Heart left ventricle (tissue), 16 donors: ENCODE measurements around the gene GALNTL6. TPM values are rescaled to one million over a fixed set of nuclear protein-coding genes. Genes with fewer than 3 reads are reported as not detected.

Experiments
- ATAC-seq, 4 donors: fragments of 200-7000 bp; cut with Tn5 transposase; one replicate each; pipeline ENCODE4 v1.9.1; 2020 to 2022; ENCODE audit warnings: moderate library complexity in 4 of 4, mild to moderate bottlenecking in 3 of 4, moderate number of reproducible peaks in 1 of 4
- DNase-seq, 5 donors: peaks; one replicate each; pipeline ENCODE4 v3.0.0-alpha.2; 2020
- H3K27ac ChIP-seq, 12 donors: fragments of 200-600 bp; sonication (generic) in 4 of 12; one replicate each; pipeline versions ENCODE4 v1.5.0 to v1.8.0; 2016 to 2022; ENCODE audit warnings: mild to moderate bottlenecking in 2 of 12
- H3K27me3 ChIP-seq, 9 donors: fragments of 200-600 bp; sonication (generic) in 2 of 9; one replicate each; pipeline versions ENCODE4 v1.5.1 to v1.8.0; 2016 to 2022; ENCODE audit warnings: mild to moderate bottlenecking in 3 of 9
- H3K36me3 ChIP-seq, 9 donors: fragments of 200-600 bp; sonication (generic) in 2 of 9; one replicate each; pipeline versions ENCODE4 v1.5.0 to v1.8.0; 2018 to 2022; ENCODE audit warnings: mild to moderate bottlenecking in 2 of 9
- H3K4me1 ChIP-seq, 12 donors: fragments of 200-600 bp; sonication (generic) in 4 of 12; one replicate each; pipeline versions ENCODE4 v1.5.0 to v1.8.0; 2016 to 2022; ENCODE audit warnings: mild to moderate bottlenecking in 3 of 12
- H3K4me3 ChIP-seq, 12 donors: fragments of 200-600 bp; sonication (generic) in 4 of 12; one replicate each; pipeline versions ENCODE4 v1.5.0 to v1.8.0; 2017 to 2022; ENCODE audit warnings: mild to moderate bottlenecking in 9 of 12, moderate library complexity in 4 of 12
- H3K9me3 ChIP-seq, 12 donors: fragments of 200-600 bp; sonication (generic) in 4 of 12; one replicate each; pipeline versions ENCODE4 v1.5.0 to v1.8.0; 2016 to 2022; ENCODE audit warnings: mild to moderate bottlenecking in 1 of 12
- CTCF ChIP-seq, 12 donors: fragments of 200-600 bp; sonication (generic) in 4 of 12; IDR thresholded peaks; one replicate each; pipeline versions ENCODE4 v1.5.0 to v1.8.0; 2018 to 2022; ENCODE audit warnings: antibody characterized with exemption in 12 of 12, mild to moderate bottlenecking in 5 of 12
- POLR2A ChIP-seq, 2 donors: fragments of 450-650 bp; IDR thresholded peaks; one replicate each; pipeline ENCODE4 v1.6.1; 2017; ENCODE audit warnings: antibody characterized with exemption in 2 of 2, mild to moderate bottlenecking in 2 of 2, moderate library complexity in 2 of 2
- WGBS, 4 donors: extraction: QIAGEN DNeasy Blood & Tissue Kit in 2 of 4; methylation state at CpG; one replicate each; pipeline versions ENCODE4 v1.1.5 to v1.1.7; 2013 to 2018; 5-methylcytosine and 5-hydroxymethylcytosine counted together
- intact Hi-C, 10 donors: fragments of 100-400 bp; cut with DNase I; formaldehyde crosslinking; loops; one replicate each; pipeline versions ENCODE4 v1.11.1 to v1.14.2; 2022
- polyA plus RNA-seq, 2 donors: library from polyadenylated mRNA; stranded (reverse); fragments of 200-250 nt; gene quantifications; one replicate each; pipeline ENCODE4 v1.2.3, GENCODE V29; 2013
- total RNA-seq, 9 donors: library from RNA; depleted of rRNA in 2 of 9; stranded (reverse); fragments of >200 nt in 2 of 9; fragmentation: NEBNext Ultra II Directional in 3 of 9; extraction: Animal tissue kit (Norgen Biotek cat#: 25700) in 3 of 9; gene quantifications; one replicate each; pipeline versions ENCODE4 v1.1.0 to v1.2.4, GENCODE V29; 2016 to 2023
- donor health status: ischemic (EF 13 %, LVEDD 7.1; RV severe dilation, severe dysfunction).
- donor health status: healthy with polysubstance abuse.
- donor health status: DM: no; HTN: yes; CAD: no.
- donor health status: DM: no; HTN: no; CAD: no.
- donor health status: ischemic (EF 25% LVEDD 6.9; RV normal size, moderate dysfunction).
- donor health status: ischemic (EF 25% LVEDD 5.7; RV mildly dilated, moderate dysfunction).
- donor health status: healthy.
- donor health status: DM: yes; HTN: yes; CAD: no.
- donor health status: ischemic (EF 35%, LVEDD 5.7; RV mildly dilated, moderate dysfunction).
- donor health status: nonischemic (EF 11% LVEDD 7.7; RV severe dilation, severe dysfunction).
- donor health status: DM: yes; HTN: yes; CAD: no.
- donor health status: PGD.
- donor health status: ischemic (EF 29% LVEDD 5.4; RV normal size, mild dysfunction).
- donor health status: nonischemic (EF 23%, LVEDD 6.1; RV moderate dilation, normal function).

Gene GALNTL6
- total and polyA plus RNA-seq, 11 donors = 0.33 to 0.52 TPM; not detected in 9

DNA sequence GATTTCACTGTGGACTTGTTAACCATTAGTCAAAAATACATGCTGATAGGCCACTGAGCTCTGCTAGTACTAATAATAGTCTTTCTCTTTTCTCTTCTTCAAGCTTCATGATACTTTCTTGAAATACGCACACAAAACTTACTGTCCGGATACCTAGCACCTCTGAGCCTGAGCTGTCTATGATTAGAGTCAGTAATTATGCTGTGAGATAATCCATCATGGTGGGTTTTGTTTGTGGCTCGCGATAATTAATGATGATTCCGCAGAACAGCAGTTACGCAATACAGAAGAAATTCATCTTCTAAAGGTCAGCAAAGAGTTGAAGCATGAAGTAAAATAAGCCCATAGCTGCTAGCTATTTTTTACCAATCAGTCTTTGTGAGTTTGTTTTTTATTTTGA, 843.9 kb downstream of the GALNTL6 start:
- H3K4me3 ChIP-seq = no peak overlapping the region
- WGBS, 4 donors = 87 to 92% (median 92%) methylated on average over 6 of the region's 6 CpGs
- no peak for DNase-seq
- intact Hi-C loops = no loop called here
- H3K27me3 ChIP-seq = no peaks in the 10 kb centered on the region
- no peaks in the 10 kb centered on the region for H3K36me3 ChIP-seq
- H3K9me3 ChIP-seq = peaks cover 0 to 5% (median 0%) of the 10 kb centered on the region in 12 donors
- no peaks in the 10 kb centered on the region for H3K4me1 ChIP-seq
- ATAC-seq = no peak
- no peak overlapping the region for H3K27ac ChIP-seq
- TF ChIP-seq POLR2A (IDR thresholded peaks at IDR 0.05) = no peak

GRCh38 chr4:172660251-172660650, 847.0 kb downstream of the GALNTL6 start:
- intact Hi-C loops = no loop called here
- 36 to 47% (median 42%) methylated on average over 3 of the region's 3 CpGs for WGBS, 4 donors

GRCh38 chr4:172662113-172662512, 848.9 kb downstream of the GALNTL6 start:
- Histone ChIP-seq H3K27ac (no peak overlapping the region), H3K9me3 (peaks cover 0 to 2% (median 0%) of the 10 kb centered on the region in 12 donors), H3K4me3 (no peak overlapping the region), H3K27me3 (no peaks in the 10 kb centered on the region), H3K36me3 (no peaks in the 10 kb centered on the region), H3K4me1 (no peaks in the 10 kb centered on the region)
- WGBS, 4 donors = 90 to 95% (median 92%) methylated on average over 3 of the region's 3 CpGs
- ATAC-seq (no peak), DNase-seq (no peak)
- TF ChIP-seq POLR2A (IDR thresholded peaks at IDR 0.05) (no peak), CTCF (IDR thresholded peaks at IDR 0.05) (no peak)
- intact Hi-C loops = no loop called here

More at GRCh38 chr4:172660251-172660650, 847.0 kb downstream of the GALNTL6 start:
- Histone ChIP-seq H3K9me3 (peaks cover 0 to 5% (median 0%) of the 10 kb centered on the region in 12 donors), H3K27ac (no peak overlapping the region), H3K36me3 (no peaks in the 10 kb centered on the region), H3K4me3 (no peak overlapping the region), H3K4me1 (no peaks in the 10 kb centered on the region), H3K27me3 (no peaks in the 10 kb centered on the region)
- no peak for ATAC-seq
- no peak for DNase-seq
- no peak for TF ChIP-seq CTCF (IDR thresholded peaks at IDR 0.05)
- no peak for TF ChIP-seq POLR2A (IDR thresholded peaks at IDR 0.05)

DNA sequence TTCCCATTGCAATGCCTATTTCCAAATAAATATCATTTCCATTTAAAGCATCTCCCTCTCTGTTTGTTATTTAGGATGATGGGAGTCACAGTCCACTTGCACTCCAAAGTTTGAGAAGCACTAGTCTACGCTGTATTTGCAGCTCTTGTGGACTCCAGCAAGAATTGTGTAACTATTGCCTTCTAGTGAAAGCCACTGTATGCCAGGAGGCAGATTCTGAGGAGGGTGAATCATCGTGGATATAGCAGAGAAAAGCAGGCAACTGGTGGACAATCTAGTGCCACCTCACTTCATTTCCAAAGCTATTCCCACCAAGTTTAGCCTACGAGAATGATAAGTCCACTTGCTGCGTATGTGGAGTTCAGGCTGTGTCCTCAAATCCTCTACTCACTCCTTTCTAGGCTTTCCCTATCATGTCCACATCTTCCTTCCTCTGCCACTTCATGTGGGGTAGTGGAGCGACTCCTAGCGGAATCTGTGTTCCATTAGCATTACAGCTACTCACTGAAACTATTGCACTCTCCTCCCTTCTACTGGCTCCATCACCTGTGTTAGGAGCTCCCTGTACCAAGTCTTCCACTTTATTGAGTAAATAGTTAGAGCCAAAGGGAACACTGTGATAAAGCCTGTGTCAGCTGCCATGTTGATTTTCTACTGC, 853.6 kb downstream of the GALNTL6 start:
- Histone ChIP-seq H3K27ac (no peak overlapping the region), H3K4me1 (no peaks in the 10 kb centered on the region), H3K36me3 (no peaks in the 10 kb centered on the region), H3K9me3 (no peaks in the 10 kb centered on the region), H3K4me3 (no peak overlapping the region), H3K27me3 (no peaks in the 10 kb centered on the region)
- no peak for ATAC-seq
- intact Hi-C loops = no loop called here
- TF ChIP-seq CTCF (IDR thresholded peaks at IDR 0.05) = no peak
- TF ChIP-seq POLR2A (IDR thresholded peaks at IDR 0.05) = no peak
- DNase-seq = no peak
- WGBS, 4 donors = 76 to 88% (median 84%) methylated on average over 6 of the region's 6 CpGs

- H3K27ac ChIP-seq = no peak overlapping the region
- TF ChIP-seq CTCF (IDR thresholded peaks at IDR 0.05) (no peak), POLR2A (IDR thresholded peaks at IDR 0.05) (no peak)
- no peak overlapping the region for H3K4me3 ChIP-seq
- no peaks in the 10 kb centered on the region for H3K27me3 ChIP-seq
- ATAC-seq (no peak), DNase-seq (no peak)
- no peaks in the 10 kb centered on the region for H3K36me3 ChIP-seq
- intact Hi-C loops = no loop called here
- no peaks in the 10 kb centered on the region for H3K4me1 ChIP-seq
- H3K9me3 ChIP-seq = peaks cover 0 to 4% (median 0%) of the 10 kb centered on the region in 12 donors
Observed at GRCh38 chr4:172674811-172675210, 861.6 kb downstream of the GALNTL6 start.
